HG02678 (cell line): ENCODE measurements around the gene ACTL8.

Experiments used
- ATAC-seq: cut with Tn5 transposase; IDR thresholded peaks from one replicate; pipeline ENCODE4 v1.9.1; 2021; ENCODE audit warnings: mild to moderate bottlenecking, moderate library complexity; ENCODE audit not compliant: unreplicated experiment

The ACTL8 gene, protein sequence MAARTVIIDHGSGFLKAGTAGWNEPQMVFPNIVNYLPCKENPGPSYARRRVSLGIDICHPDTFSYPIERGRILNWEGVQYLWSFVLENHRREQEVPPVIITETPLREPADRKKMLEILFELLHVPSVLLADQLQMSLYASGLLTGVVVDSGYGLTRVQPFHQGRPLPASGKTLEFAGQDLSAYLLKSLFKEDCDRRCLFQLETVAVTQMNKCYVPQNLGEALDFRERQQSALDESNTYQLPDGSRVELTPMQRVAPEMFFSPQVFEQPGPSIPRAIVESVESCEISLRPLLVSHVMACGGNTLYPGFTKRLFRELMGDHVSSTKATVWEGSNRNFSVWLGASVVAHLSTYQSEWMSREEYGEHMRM

DNA sequence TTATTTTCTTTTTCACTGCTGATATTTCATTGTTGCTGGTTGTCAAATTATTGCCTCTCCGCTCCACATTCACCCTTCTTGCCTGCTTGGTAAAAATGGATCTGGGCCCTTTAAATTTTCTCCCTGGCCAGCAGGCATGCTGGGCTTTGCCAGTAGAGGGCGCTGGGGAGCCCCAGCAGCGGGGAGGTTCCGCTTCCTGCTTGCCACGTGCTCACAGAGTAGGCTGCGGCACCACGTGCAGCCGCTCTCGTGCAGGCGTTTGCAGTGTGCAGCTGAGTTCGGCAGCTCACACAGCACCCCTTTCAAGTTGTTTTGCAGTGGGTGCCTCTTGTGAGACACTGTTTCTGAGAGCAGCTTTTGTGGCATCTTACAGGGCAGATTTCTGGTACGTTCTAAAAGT, at the start of gene ACTL8:
ACTL8 (plus strand) TSS at position 214 of the 400 bp plus-strand sequence. CDS start 67,676 bp downstream, outside the sequence.
- no peak for ATAC-seq

DNA sequence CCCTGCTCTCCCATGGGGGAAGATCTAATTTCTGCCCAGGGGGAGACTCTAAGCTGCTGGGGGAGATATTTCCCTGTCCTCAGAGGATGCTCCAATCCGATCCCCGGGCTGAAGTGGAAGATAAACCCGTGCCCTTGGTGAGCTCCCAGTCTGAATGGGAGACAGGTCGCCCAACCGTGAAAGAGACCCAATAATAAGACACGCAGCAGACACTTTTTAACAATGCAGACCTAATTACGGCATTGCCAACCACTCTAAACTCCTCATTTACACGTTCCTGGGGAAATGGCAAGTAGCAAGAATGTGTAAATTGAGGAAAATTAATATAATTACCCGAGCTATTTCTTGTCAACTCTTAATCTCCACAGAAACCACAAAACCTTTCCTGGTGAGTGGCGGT, 48.7 kb upstream of the ACTL8 start:
- no peak for ATAC-seq

DNA sequence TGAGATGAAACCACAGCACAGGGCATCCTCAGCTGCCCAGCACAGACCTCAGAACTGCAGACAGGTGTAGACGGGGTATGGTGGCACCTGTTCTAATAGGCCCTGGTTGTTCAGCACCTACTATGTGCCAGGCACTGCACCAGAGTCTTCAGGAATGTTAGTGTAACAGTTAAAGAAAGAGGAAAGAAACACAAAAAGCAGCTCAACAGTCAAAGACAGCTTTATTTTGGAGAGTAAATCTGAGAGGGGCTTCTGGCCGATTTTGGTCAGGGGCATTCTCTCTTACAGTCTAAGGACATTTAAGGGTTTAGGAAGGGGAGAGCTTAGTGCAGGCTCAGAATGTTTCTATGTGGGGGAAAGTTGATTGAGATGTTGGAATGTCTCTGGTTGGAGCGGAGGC, 45.2 kb upstream of the ACTL8 start:
- no peak for ATAC-seq

DNA sequence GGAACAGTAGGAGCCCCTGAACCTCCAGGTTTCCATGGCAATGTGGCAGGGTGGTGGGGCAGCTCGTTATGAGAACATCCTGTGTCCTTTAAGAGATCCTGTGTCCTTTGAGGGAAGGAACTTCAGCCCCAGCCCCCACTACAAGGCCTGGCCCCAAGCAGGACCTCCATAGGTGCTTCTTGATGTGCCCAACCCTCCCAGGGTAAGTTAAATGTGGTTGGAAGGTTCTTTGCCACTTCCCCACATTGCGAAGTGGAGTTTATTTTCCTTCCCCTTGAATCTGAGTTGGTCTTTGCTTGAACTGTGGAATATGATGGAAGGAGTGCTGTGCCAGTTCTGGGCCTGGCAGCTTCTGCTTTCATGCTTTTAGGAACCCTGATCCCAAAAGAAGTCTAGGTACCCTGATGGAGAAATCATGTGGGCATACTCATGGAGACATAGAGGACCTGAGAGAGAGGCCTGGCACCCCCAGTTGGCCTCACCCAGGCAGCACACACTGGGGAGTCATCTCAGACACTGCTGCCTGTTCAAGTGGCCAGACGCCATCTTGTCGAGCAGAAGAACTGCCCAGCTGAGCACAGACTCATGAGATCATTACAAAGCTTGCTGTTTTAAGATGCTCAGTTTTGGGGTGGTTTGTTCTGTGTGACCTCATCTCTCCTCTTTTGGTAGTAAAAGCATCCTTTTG, 44.1 kb upstream of the ACTL8 start:
- no peak for ATAC-seq

DNA sequence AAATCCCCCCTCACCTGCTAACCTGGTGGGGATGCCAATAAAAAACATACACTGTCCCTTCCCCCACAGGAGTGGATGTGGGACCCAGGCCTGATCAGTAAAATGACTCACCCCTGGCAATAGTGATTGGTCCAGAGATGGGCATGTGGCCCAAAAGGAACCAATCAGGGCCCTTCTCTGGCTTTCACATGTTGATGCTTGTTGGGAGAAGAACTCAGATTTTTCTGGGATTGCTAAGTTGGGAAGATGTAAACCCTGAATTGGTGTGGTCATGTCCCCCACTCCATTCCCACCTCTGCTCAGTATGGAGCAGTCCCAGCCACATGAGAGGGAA, 43.6 kb upstream of the ACTL8 start:
- ATAC-seq, result no peak

DNA sequence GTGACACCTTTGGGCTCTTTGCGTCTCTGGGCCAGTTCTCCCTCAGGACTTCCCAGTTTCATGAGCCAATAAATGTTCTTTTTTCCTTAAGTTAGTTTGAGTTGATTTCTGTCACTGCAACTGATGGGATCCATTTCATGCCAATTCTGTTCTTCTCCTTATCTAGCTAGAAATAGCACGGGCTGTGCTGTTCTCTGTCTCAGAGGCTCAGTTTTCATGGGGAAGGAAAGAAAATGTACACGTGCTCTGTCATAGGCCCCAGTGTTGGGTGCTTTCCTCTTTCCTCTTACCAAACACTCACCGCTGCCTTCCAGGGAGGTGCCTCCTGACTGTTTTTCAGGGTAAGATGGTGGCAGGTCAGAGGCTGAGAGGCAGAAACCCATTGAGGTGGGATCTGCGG, 43.2 kb upstream of the ACTL8 start:
- no peak for ATAC-seq

DNA sequence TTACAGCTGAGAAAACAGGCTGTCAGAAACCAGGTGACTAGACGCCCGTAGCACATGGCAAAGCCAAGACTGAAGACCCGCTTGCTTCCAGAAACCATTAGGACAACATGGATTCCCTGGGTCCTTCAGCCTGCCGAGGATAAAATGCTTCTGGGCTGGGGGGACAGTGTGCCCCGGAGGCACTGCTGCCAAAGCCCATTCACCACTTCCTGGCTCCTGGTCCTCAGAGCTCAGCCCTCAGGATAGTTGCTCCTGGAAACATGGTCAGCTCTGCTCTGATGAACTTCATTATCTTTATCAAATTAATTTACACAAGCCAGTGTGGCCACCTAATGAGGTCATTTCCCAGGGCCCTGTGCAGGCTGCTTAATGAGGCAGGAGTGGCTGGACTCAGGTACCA, 41.1 kb upstream of the ACTL8 start:
- ATAC-seq, result no peak

DNA sequence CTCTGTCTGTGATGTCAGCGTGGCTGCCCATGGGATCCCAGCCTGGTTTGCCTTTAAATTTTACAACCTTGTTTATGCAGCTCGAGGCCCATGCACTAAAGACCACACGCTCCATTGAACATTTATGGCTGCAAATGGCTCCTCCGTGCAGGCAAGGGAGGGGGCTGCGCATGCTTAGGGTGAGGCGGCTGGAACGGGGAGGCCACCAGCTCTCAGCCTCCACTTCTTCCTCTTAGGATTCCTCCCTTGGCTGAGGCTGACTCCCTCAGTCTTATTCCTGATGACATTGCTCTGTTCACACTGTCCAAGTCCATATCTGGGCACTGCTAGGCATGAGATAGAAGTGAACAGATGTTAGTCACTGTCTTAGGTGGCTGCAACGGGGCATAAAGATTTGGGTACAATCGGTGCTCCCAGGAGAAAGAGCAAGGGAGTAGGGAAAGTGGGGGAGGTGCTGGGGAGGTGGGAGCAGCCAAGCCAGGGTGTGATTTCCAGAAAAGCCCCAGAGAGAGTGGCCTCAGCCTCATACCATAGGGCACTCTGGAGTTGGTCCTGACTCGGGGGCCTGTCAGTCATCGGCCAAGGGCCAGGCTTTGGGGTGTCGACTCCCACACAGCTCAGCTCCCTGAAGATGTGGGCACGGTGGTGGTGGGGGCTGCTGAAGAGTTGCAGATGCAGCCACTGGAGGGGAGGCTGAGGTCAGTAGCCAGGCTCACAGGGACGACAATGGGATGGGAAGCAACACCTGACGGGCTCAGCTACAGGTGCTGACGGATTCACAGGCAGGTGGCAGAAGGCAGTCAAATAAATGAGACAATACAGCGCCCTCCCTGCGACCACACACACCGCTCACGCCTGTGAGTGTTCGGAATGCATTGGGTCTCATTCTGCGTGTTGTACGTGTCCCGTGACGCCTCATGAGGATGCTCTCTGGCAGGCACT, 37.3 kb upstream of the ACTL8 start:
- no peak for ATAC-seq

DNA sequence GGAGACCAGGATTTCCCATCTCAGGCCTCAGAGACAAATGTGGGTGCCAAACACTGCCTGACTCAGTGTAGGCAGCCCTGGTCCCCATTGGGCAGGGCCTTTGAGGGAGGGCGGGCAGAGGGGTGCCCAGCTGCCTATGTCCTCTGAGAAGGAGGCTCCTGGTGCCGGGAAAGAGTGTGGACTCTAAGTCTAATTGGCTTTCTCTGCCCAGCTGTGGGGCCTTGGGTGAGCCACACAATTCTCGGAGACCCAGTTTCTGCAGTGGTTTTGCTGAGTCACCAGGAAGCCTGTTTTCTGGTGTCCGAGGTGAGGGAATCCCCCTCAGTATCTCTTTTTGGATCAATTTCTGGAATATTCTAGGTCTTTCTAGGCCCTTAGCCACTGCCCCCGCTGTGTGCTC, 35.3 kb upstream of the ACTL8 start:
- ATAC-seq, result no peak

DNA sequence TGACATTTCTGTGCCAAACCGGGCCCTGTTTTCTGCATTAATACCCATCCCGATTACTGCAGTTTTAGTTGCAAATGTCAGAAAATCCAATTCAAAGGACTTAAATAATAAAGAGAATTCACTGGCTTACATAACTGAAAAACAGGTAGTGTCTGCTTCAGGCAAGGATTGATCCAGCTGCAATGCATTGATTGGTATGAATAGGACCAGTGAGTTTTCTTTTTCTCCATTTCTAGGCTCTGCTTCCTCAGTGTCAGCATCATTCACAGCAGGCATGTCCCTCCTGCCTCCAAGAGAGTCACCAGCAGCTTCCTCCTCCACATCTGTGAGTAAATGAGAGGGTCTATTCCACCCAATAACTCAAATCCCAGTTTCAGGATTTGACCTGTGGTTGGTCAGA, 33.7 kb upstream of the ACTL8 start:
- ATAC-seq, result no peak

DNA sequence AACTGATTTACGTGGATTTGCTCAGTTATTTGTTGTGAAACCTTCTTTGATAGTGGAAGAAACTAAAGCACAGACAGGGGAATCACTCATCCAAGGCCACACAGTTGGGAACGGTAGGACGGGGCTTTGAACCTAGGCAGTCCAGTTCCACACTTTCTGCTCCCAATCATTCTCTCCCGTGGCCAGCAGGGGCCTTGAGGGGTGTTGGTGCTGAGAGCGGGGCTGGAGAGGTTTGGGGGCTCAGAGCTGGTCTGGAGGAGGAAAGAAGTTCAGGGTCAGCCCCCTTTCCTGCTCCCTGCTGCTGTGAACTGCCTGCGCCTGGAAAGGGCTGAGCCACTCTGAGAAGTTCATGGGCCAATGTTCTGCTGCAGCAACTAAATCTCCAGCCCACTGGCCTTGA, 31.4 kb upstream of the ACTL8 start:
- ATAC-seq, result no peak

DNA sequence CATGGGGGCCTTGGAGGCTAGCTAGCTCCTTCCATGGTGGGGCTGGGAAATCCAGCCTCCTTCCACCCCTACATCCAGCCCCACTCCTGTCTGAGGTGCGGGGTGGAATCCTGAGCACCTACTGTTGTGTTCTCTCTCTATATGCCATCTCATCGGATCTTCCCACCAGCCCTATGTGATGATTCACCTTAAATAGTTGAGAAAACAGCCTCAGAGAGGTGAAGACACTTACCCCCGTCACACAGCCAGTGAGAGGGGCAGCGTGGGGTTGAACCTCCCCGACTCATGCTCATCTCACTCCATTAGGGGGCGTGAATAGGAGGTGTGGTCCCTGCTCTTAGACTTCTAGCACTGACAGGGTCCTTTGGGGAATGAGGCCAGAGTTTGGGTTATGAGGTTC, 31.0 kb upstream of the ACTL8 start:
- ATAC-seq, result no peak

DNA sequence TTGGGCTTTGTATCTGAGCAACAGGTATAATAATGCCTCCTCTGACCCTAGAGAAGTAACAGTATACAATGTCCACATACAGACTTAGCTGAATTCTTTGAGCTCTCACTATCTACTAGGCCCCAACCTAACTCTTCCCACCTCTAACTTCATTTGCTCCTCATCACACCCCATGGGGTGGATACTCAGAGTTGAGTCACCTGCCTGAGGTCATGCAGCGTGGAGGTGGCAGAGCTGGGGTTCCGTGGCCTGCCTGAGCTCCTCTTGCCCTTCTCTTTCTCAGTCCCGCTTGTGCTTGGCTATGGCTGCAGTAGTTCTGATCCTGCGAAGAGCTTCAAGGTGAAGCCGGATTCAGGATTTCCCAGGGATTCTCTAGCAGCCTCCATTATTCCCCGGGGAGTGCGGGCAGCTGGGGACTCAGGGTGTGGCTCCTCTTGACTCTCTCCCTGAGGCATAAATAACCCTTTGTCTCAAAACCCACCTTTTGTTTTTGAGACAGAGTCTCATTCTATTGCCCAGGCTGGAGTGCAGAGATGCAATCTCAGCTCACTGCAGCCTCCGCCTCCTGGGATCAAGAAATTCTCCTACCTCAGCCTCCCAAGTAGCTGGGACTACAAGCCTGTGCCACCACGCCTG, 29.9 kb upstream of the ACTL8 start:
- ATAC-seq, result no peak

DNA sequence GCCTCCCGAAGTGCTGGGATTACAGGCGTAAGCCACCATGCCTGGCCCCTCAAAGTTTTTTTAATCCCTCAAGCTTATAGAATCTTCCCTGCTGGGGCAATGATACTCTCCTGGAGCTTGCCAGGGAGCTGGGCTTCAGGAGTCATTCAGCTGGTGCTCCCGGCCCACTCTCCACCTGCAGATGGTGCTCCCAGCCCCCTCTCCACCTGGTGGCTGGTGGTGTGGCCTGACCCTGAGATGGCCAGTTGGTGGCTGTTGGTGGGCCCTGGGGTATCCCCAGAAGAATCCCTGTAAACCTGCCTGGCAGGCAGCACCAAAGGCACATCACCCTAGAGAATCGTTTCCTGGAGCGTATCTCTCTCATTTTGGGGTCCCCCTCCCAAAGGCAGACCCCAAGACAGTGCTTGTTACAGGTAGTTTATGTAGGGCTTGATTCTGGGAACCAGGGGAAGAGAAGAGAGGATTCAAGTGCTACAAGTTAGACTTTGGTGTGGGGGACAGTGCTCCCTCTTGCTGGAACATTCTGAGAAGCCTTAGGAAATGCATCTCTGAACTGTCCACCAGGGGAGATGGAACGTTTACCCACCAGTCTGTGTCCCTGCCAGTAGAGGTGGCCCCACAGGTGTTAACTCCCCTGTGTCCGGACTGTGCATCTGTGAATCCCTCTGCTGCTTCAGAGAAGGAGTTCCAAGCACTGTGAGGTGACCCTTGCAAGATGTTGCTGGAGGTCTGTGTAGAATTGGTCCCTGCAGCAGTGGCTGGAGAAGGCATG, 29.1 kb upstream of the ACTL8 start:
- ATAC-seq, result no peak

DNA sequence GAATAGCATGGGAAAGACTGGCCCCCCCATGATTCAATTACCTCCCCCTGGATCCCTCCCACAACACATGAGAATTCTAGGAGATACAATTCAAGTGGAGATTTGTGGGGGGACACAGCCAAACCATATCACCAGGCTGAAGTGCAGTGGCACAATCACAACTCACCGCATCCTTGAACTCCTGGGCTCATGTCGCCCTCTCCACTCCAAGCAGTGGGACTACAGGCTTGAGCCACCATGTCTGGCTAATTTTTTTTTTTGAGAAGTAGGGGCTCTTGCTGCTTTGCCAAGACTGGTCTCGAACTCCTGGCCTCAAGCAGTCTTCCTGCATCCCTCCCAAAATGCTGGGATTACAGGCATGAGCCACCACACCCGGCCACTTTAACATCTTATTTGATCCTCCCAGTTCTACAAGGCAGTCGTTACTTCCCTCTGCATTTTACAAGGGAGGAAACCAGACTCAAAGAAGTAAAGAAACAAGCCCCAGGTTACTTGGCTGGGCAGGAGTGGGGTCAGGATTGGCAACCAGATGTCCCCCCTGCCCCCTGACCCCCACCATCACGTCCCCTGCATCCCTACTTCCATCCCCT, 26.9 kb upstream of the ACTL8 start:
- no peak for ATAC-seq

DNA sequence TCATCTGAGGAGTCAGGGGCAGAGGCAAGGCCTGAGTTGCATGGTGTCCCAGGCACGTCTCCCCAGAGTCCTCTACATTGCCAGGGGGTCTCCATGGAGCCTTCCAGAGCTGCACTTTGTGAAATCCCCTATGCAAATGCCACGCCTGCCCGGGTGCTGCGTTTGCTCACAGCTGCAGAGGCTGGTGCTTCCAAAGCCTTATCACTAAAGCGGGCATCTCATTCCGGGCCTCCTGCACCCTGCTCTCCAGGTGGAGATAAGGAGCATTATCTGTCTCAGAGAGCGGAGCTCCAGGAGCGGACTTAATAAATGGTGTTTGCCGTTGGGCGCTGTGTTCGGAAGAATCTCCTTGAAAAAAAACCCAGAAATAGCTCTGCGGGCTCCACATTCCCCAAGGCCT, 25.9 kb upstream of the ACTL8 start:
- ATAC-seq, result no peak

DNA sequence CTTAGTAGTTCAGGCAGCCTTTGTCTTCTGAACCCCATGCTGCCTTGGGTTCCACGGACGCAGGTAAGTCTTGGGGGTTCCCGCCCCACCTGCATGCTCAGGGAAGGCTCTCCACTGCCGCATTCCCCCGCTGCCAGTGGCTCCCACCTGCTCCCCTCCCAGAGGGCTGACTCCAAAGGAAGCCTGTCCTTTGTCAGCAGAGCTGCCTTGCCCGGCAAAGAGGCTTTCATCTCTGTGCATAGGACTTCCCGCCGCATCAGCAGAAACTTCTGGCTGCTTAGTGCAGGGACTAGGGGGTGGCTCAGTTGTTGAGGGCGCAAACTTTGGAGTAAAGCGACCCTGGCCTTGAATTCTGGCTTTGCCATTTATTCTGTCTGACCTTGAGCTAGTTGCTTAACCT, 25.2 kb upstream of the ACTL8 start:
- ATAC-seq, result no peak

DNA sequence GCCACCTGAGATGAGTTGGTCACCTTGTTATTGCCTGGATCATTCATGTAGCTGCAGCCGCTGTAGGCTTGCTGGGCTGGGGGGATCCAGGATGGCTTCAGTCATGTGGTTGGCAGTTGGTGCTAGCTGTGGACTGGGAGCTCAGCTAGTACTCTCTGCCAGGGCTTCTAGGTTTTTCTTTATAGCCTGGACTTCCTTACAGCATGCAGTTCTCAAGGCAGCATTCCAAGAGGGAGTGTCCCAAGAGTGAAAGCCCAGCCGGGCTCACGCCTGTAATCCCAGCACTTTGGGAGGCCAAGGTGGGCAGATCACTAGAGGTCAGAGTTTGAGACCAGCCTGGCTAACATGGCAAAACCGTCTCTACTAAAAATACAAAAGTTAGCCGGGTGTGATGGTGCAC, 23.7 kb upstream of the ACTL8 start:
- no peak for ATAC-seq

DNA sequence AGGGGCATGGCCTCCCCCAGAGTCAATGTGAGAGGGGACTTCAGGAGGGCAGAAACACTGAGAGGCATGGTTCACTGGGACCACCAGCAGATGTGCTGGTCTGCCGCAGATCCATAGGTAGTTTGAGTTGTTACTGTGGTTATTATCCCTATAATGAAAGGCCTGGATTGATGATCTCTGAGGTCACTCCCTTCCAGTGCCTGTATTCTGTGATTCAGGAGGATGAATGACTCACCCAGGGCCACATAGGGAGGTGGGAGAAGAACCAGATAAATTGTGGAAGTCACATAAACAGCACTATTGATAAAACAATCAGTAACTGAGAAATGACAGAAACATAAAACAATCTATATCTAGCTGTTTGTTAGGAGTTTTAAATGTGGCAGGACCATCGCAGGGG, 22.7 kb upstream of the ACTL8 start:
- ATAC-seq, result no peak

DNA sequence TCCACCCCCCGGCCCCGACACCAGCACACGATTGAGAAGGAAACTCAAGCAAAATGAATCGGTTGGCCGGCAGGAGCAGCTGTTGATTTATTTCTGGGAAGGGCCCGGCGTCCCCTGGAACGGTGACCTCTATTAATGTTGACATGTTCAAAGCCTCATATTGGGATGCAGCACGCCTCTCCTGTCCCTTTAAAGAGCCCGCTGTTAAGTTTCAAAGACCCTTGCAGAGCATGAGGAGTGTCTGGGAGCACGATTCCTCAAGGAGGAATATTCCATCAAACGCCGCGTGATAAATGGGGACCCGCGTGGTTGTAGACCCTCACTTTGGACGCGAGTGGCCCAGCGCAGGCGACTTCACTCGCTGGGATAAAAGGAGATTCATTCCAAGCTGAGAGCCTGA, 21.5 kb upstream of the ACTL8 start:
- ATAC-seq, result no peak
